WTC11 (cell line): Measurements from ENCODE around the gene SLC7A5. TPM values are rescaled to one million over a fixed set of nuclear protein-coding genes. Genes with fewer than 3 reads are reported as not detected.
"Not testable (repeated sequence)": the region's sequence is repeated elsewhere in the genome, so short reads cannot be mapped to it uniquely, and the experiment has no call there.

Source experiments
- ATAC-seq: fragments of 200-7000 bp; cut with Tn5 transposase; 2 replicates; pipeline ENCODE4 v1.10.0; 2021; ENCODE audit warnings: mild to moderate bottlenecking, moderate library complexity
- CTCF ChIA-PET: fragments of 300-600 bp; sonication (Branson Sonifier 250); formaldehyde crosslinking; loops from one replicate; lab custom pipeline; 2021; ENCODE audit warnings: antibody characterized with exemption; lab: Charles Lee
- POLR2A ChIA-PET: fragments of 350-600 bp; sonication (Branson Sonifier 250); formaldehyde crosslinking; loops from one replicate; lab custom pipeline; 2021; ENCODE audit warnings: antibody characterized with exemption; lab: Charles Lee
- DNase-seq: peaks from one replicate; pipeline ENCODE4 v3.0.0; 2021; ENCODE audit warnings: low spot score
- H3K27ac Mint-ChIP-seq: 2 replicates; pipeline ENCODE4 v1.8.0; 2021; ENCODE audit warnings: mixed read lengths
- H3K27me3 Mint-ChIP-seq: 2 replicates; pipeline ENCODE4 v1.8.0; 2021; ENCODE audit warnings: low read depth, mild to moderate bottlenecking, moderate library complexity, mixed read lengths
- H3K36me3 Mint-ChIP-seq: 2 replicates; pipeline ENCODE4 v1.8.0; 2021; ENCODE audit warnings: mixed read lengths
- H3K4me1 Mint-ChIP-seq: 2 replicates; pipeline ENCODE4 v1.8.0; 2022; ENCODE audit warnings: mixed read lengths
- H3K4me3 Mint-ChIP-seq: 2 replicates; pipeline ENCODE4 v1.8.0; 2021; ENCODE audit warnings: mild to moderate bottlenecking, moderate library complexity, mixed read lengths
- H3K9me3 Mint-ChIP-seq: 2 replicates; pipeline ENCODE4 v1.8.0; 2021; ENCODE audit warnings: mixed read lengths
- AFF4 ChIP-seq: sonication (generic); formaldehyde crosslinking; IDR thresholded peaks from 2 replicates; pipeline ENCODE4 v1.8.1; 2023; ENCODE audit warnings: mild to moderate bottlenecking, missing genetic modification reagents, borderline replicate concordance
- ATF2 ChIP-seq: sonication (generic); formaldehyde crosslinking; IDR thresholded peaks from 2 replicates; pipeline ENCODE4 v1.8.1; 2022; ENCODE audit warnings: low read depth, missing genetic modification reagents, borderline replicate concordance
- CREB1 ChIP-seq: sonication (generic); formaldehyde crosslinking; IDR thresholded peaks from 2 replicates; pipeline ENCODE4 v1.8.0; 2023; ENCODE audit warnings: mild to moderate bottlenecking, missing genetic modification reagents
- E2F5 ChIP-seq: sonication (generic); formaldehyde crosslinking; IDR thresholded peaks from 2 replicates; pipeline ENCODE4 v1.8.1; 2022; ENCODE audit warnings: mild to moderate bottlenecking, moderate library complexity, missing genetic modification reagents
- GRHL2 ChIP-seq: fragments of 250-450 bp; sonication (Bioruptor Pico); IDR thresholded peaks from 2 replicates; pipeline ENCODE4 v1.8.0; 2022; ENCODE audit warnings: mild to moderate bottlenecking, moderate library complexity; ENCODE audit not compliant: insufficient replicate concordance, severe bottlenecking
- JAZF1 ChIP-seq: fragments of 250-450 bp; sonication (Bioruptor Pico); IDR thresholded peaks from 2 replicates; pipeline ENCODE4 v1.9.0; 2021; ENCODE audit warnings: moderate library complexity, mild to moderate bottlenecking, inconsistent platforms
- SMAD4 ChIP-seq: sonication (generic); formaldehyde crosslinking; IDR thresholded peaks from 2 replicates; pipeline ENCODE4 v1.8.0; 2022; ENCODE audit warnings: mild to moderate bottlenecking, missing genetic modification reagents
- SP1 ChIP-seq: sonication (generic); formaldehyde crosslinking; conservative IDR thresholded peaks from 2 replicates; pipeline ENCODE4 v1.8.1; 2022; ENCODE audit warnings: missing genetic modification reagents
- TP53 ChIP-seq: sonication (generic); formaldehyde crosslinking; IDR thresholded peaks from 2 replicates; pipeline ENCODE4 v1.8.1; 2023; ENCODE audit warnings: mild to moderate bottlenecking, missing genetic modification reagents
- USF1 ChIP-seq: sonication (generic); formaldehyde crosslinking; IDR thresholded peaks from 2 replicates; pipeline ENCODE4 v1.8.0; 2022; ENCODE audit warnings: mild to moderate bottlenecking, missing genetic modification reagents
- ZNF532 ChIP-seq: fragments of 250-450 bp; sonication (Bioruptor Pico); IDR thresholded peaks from 2 replicates; pipeline ENCODE4 v1.9.0; 2021; ENCODE audit warnings: mild to moderate bottlenecking, borderline replicate concordance
- ZNF671 ChIP-seq: fragments of 250-450 bp; sonication (Bioruptor Pico); IDR thresholded peaks from 2 replicates; pipeline ENCODE4 v1.8.0; 2021; ENCODE audit warnings: mild to moderate bottlenecking
- ZSCAN18 ChIP-seq: fragments of 250-450 bp; sonication (Bioruptor Pico); IDR thresholded peaks from 2 replicates; pipeline ENCODE4 v2.1.2; 2022; ENCODE audit warnings: mild to moderate bottlenecking, moderate library complexity
- total RNA-seq: library from RNA; stranded (reverse); gene quantifications from 3 replicates; pipeline ENCODE4 v1.2.3, GENCODE V29; 2021

SLC7A5 gene
- total RNA-seq, 1 experiment from 2014 or later, result 197 TPM

GRCh38 chr16:87818533-87819161 is 50.7 kb downstream of the SLC7A5 start (continued):
- TF ChIP-seq ZSCAN18, result no peak
- TF ChIP-seq ZNF532 (CRISPR knock-in tag), result no peak
- TF ChIP-seq USF1 (CRISPR knock-in tag), result no peak
- no peak for TF ChIP-seq ATF2 (CRISPR knock-in tag)
- no peak for TF ChIP-seq GRHL2 (CRISPR knock-in tag)

GRCh38 chr16:87817910-87818309 is 51.4 kb downstream of the SLC7A5 start:
- Mint-ChIP-seq H3K4me1 (peaks cover 37% of the 10 kb centered on the region), H3K9me3 (peaks cover 17% of the 10 kb centered on the region), H3K4me3 (no peak overlapping the region), H3K36me3 (peaks cover 12% of the 10 kb centered on the region), H3K27me3 (no peaks in the 10 kb centered on the region; the same call in none of the 2 replicates), H3K27ac (no peak overlapping the region)
- ChIA-PET POLR2A (interaction anchor here (0.7 kb wide), 1 partner anchor 80 kb away, joined by 3 read pairs; no protein-coding TSS in a partner anchor), CTCF (interaction anchor here (1.1 kb wide), 1 partner anchor 39 kb away, joined by 4 read pairs; no protein-coding TSS in a partner anchor)
- DNase-seq (no peak), ATAC-seq (no peak)
- no peak for TF ChIP-seq E2F5 (CRISPR knock-in tag)
- no peak for TF ChIP-seq SP1 (CRISPR knock-in tag)
- no peak for TF ChIP-seq ZNF671
- TF ChIP-seq JAZF1, result no peak
- no peak for TF ChIP-seq AFF4
- TF ChIP-seq TP53 (CRISPR knock-in tag), result no peak
- TF ChIP-seq SMAD4 (CRISPR knock-in tag), result no peak
- no peak for TF ChIP-seq CREB1 (CRISPR knock-in tag)

GRCh38 chr16:87817370-87817769 is 51.9 kb downstream of the SLC7A5 start:
- Mint-ChIP-seq H3K36me3 (peaks cover 12% of the 10 kb centered on the region), H3K4me1 (peaks cover 31% of the 10 kb centered on the region), H3K9me3 (peaks cover 17% of the 10 kb centered on the region)
- CTCF ChIA-PET, DNase-seq, H3K4me3 Mint-ChIP-seq, H3K27me3 Mint-ChIP-seq, H3K27ac Mint-ChIP-seq, ATAC-seq: not testable (repeated sequence)
- POLR2A ChIA-PET, result interaction anchor here (0.7 kb wide), 1 partner anchor 80 kb away, joined by 3 read pairs; no protein-coding TSS in a partner anchor
